Nephron (organoid): ENCODE measurements around the gene TTBK1.

Source experiments
- H3K27ac Mint-ChIP-seq, 3 experiments: 2 replicates each; pipeline ENCODE4 v1.8.0; 2020; ENCODE audit warnings: mixed read lengths in 3 of 3, mild to moderate bottlenecking in 2 of 3, moderate library complexity in 1 of 3
- H3K27me3 Mint-ChIP-seq: 2 replicates; pipeline ENCODE4 v1.8.0; 2021; ENCODE audit warnings: low read depth, mild to moderate bottlenecking, moderate library complexity, mixed read lengths
- H3K36me3 Mint-ChIP-seq: 2 replicates; pipeline ENCODE4 v1.8.0; 2020; ENCODE audit warnings: low read depth, mixed read lengths
- H3K4me1 Mint-ChIP-seq: 2 replicates; pipeline ENCODE4 v1.8.0; 2020; ENCODE audit warnings: mixed read lengths
- H3K4me3 Mint-ChIP-seq, 3 experiments: 2 replicates each; pipeline ENCODE4 v1.8.0; 2020; ENCODE audit warnings: mild to moderate bottlenecking in 3 of 3, mixed read lengths in 3 of 3, moderate library complexity in 2 of 3
- H3K9me3 Mint-ChIP-seq: 2 replicates; pipeline ENCODE4 v1.8.0; 2020; ENCODE audit warnings: mixed read lengths
- CTCF ChIP-seq, 3 experiments: fragments of 200-600 bp; sonication (generic); IDR thresholded peaks; one replicate each; pipeline ENCODE4 v1.5.0; 2021; ENCODE audit warnings: antibody characterized with exemption in 3 of 3; ENCODE audit not compliant: unreplicated experiment in 3 of 3

The TTBK1 gene

GRCh38 chr6:43285832-43286231 lies 42.6 kb downstream of the TTBK1 start:
- Mint-ChIP-seq H3K27ac (no peak overlapping the region), H3K27me3 (peaks cover 31% of the 10 kb centered on the region), H3K9me3 (no peaks in the 10 kb centered on the region), H3K4me3 (peak overlapping the region; percentile 51 to 62 (median 55)), H3K4me1 (peaks cover 4% of the 10 kb centered on the region), H3K36me3 (no peaks in the 10 kb centered on the region)
- TF ChIP-seq CTCF (IDR thresholded peaks at IDR 0.05; ENCODE audit: unreplicated experiment in 3 of 3), result no peak

- no peak for TF ChIP-seq CTCF (IDR thresholded peaks at IDR 0.05; ENCODE audit: unreplicated experiment in 3 of 3)
- no peak overlapping the region for H3K27ac Mint-ChIP-seq
- H3K27me3 Mint-ChIP-seq, result peaks cover 26% of the 10 kb centered on the region
- H3K4me3 Mint-ChIP-seq, result no peak overlapping the region
- peaks cover 1% of the 10 kb centered on the region for H3K4me1 Mint-ChIP-seq
- H3K9me3 Mint-ChIP-seq, result no peaks in the 10 kb centered on the region
- no peaks in the 10 kb centered on the region for H3K36me3 Mint-ChIP-seq
Measured at GRCh38 chr6:43286456-43286979, 43.2 kb downstream of the TTBK1 start.

GRCh38 chr6:43286980-43287716 lies 43.9 kb downstream of the TTBK1 start:
- Mint-ChIP-seq H3K9me3 (no peaks in the 10 kb centered on the region), H3K27ac (no peak overlapping the region), H3K36me3 (no peaks in the 10 kb centered on the region), H3K4me3 (peak overlapping the region in 1 of 3 experiments; percentile 49), H3K27me3 (peaks cover 21% of the 10 kb centered on the region), H3K4me1 (no peaks in the 10 kb centered on the region)
- peak; percentile 24 to 44 (median 33) for TF ChIP-seq CTCF (IDR thresholded peaks at IDR 0.05; ENCODE audit: unreplicated experiment in 3 of 3)

- no peaks in the 10 kb centered on the region for H3K36me3 Mint-ChIP-seq
- H3K27me3 Mint-ChIP-seq, result peaks cover 19% of the 10 kb centered on the region
- H3K4me3 Mint-ChIP-seq, result no peak overlapping the region
- peak overlapping the region in 1 of 3 experiments; percentile 58 for H3K27ac Mint-ChIP-seq
- no peaks in the 10 kb centered on the region for H3K9me3 Mint-ChIP-seq
- no peaks in the 10 kb centered on the region for H3K4me1 Mint-ChIP-seq
- TF ChIP-seq CTCF (IDR thresholded peaks at IDR 0.05; ENCODE audit: unreplicated experiment in 3 of 3), result no peak
Measured at GRCh38 chr6:43287717-43288679, 44.7 kb downstream of the TTBK1 start.

- no peak overlapping the region for H3K4me3 Mint-ChIP-seq
- H3K4me1 Mint-ChIP-seq, result no peaks in the 10 kb centered on the region
Measured at GRCh38 chr6:43290339-43290904, 47.1 kb downstream of the TTBK1 start.

More at GRCh38 chr6:43290339-43290904, 47.1 kb downstream of the TTBK1 start:
- Mint-ChIP-seq H3K27me3 (peaks cover 19% of the 10 kb centered on the region), H3K27ac (peak overlapping the region in 2 of 3 experiments; percentile 0 to 43), H3K36me3 (no peaks in the 10 kb centered on the region), H3K9me3 (no peaks in the 10 kb centered on the region)
- no peak for TF ChIP-seq CTCF (IDR thresholded peaks at IDR 0.05; ENCODE audit: unreplicated experiment in 3 of 3)
